WTC11 (cell line): ENCODE data around the gene MEIS2. TPM values are rescaled to one million over a fixed set of nuclear protein-coding genes. Genes with fewer than 3 reads are reported as not detected.

Experiments used
- ATAC-seq: fragments of 200-7000 bp; cut with Tn5 transposase; 2 replicates; pipeline ENCODE4 v1.10.0; 2021; ENCODE audit warnings: mild to moderate bottlenecking, moderate library complexity
- CTCF ChIA-PET: fragments of 300-600 bp; sonication (Branson Sonifier 250); formaldehyde crosslinking; loops from one replicate; lab custom pipeline; 2021; ENCODE audit warnings: antibody characterized with exemption; lab: Charles Lee
- POLR2A ChIA-PET: fragments of 350-600 bp; sonication (Branson Sonifier 250); formaldehyde crosslinking; loops from one replicate; lab custom pipeline; 2021; ENCODE audit warnings: antibody characterized with exemption; lab: Charles Lee
- DNase-seq: peaks from one replicate; pipeline ENCODE4 v3.0.0; 2021; ENCODE audit warnings: low spot score
- H3K27ac Mint-ChIP-seq: 2 replicates; pipeline ENCODE4 v1.8.0; 2021; ENCODE audit warnings: mixed read lengths
- H3K27me3 Mint-ChIP-seq: 2 replicates; pipeline ENCODE4 v1.8.0; 2021; ENCODE audit warnings: low read depth, mild to moderate bottlenecking, moderate library complexity, mixed read lengths
- H3K36me3 Mint-ChIP-seq: 2 replicates; pipeline ENCODE4 v1.8.0; 2021; ENCODE audit warnings: mixed read lengths
- H3K4me1 Mint-ChIP-seq: 2 replicates; pipeline ENCODE4 v1.8.0; 2022; ENCODE audit warnings: mixed read lengths
- H3K4me3 Mint-ChIP-seq: 2 replicates; pipeline ENCODE4 v1.8.0; 2021; ENCODE audit warnings: mild to moderate bottlenecking, moderate library complexity, mixed read lengths
- H3K9me3 Mint-ChIP-seq: 2 replicates; pipeline ENCODE4 v1.8.0; 2021; ENCODE audit warnings: mixed read lengths
- microRNA-seq: library from miRNA; unstranded; fragments of <30 nt; microRNA quantifications from one replicate; pipeline ENCODE4 v1.2.0, GENCODE V29; 2022; ENCODE audit warnings: borderline number of aligned reads
- total RNA-seq: library from RNA; stranded (reverse); gene quantifications from 3 replicates; pipeline ENCODE4 v1.2.3, GENCODE V29; 2021
- TF ChIP-seq, protein P1 (sequence below): sonication (generic); formaldehyde crosslinking; IDR thresholded peaks from 2 replicates; pipeline ENCODE4 v1.8.1; 2023; ENCODE audit warnings: mild to moderate bottlenecking, moderate library complexity, missing genetic modification reagents

Gene MEIS2
- total RNA-seq, 1 experiment from 2014 or later, result 0.57 TPM

DNA sequence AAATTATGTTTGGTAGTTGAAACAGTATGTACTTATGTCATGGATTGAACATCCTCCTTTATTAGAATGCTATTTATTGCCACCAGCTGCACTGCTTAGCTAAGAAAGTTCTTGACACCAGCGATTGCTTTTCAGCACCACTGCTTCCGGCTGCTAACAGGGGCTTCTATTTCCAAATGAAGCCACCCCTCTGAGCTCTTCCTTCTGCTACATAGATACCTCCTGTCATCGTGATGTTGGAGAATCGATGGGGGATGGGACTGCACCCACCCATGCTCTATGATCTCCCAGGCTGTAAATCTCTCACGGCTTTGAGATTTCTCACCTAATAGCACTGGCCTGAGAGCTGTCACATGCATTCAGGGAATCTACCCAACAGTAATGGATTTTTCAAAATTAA, 259.2 kb downstream of the MEIS2 start:
- Mint-ChIP-seq H3K4me3 (no peak overlapping the region), H3K36me3 (no peaks in the 10 kb centered on the region), H3K27ac (no peak overlapping the region), H3K9me3 (no peaks in the 10 kb centered on the region), H3K4me1 (peaks cover 13% of the 10 kb centered on the region), H3K27me3 (no peaks in the 10 kb centered on the region)
- DNase-seq, result no peak
- TF ChIP-seq, protein P1, sequence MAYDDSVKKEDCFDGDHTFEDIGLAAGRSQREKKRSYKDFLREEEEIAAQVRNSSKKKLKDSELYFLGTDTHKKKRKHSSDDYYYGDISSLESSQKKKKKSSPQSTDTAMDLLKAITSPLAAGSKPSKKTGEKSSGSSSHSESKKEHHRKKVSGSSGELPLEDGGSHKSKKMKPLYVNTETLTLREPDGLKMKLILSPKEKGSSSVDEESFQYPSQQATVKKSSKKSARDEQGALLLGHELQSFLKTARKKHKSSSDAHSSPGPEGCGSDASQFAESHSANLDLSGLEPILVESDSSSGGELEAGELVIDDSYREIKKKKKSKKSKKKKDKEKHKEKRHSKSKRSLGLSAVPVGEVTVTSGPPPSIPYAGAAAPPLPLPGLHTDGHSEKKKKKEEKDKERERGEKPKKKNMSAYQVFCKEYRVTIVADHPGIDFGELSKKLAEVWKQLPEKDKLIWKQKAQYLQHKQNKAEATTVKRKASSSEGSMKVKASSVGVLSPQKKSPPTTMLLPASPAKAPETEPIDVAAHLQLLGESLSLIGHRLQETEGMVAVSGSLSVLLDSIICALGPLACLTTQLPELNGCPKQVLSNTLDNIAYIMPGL (CRISPR knock-in tag), result no peak
- ATAC-seq, result no peak
- ChIA-PET CTCF (no interaction called here), POLR2A (no interaction called here)

Small RNA genes within 50 kb of the gene (microRNA-seq; reads per million reads assigned to microRNA genes)
- not detected for gene MIR8063
